Caco-2 (cell line): Measurements from ENCODE around the gene SLC8A2. TPM values are rescaled to one million over a fixed set of nuclear protein-coding genes. Genes with fewer than 3 reads are reported as not detected.

Experiments used
- BruUV-seq: library from RNA; stranded (reverse); fragments of 400-500 nt; replicated peaks from 2 replicates; lab custom pipeline; 2021; lab: Mats Ljungman, UMichigan
- CTCF ChIA-PET: fragments of 300-600 bp; sonication (Branson Sonifier 250); formaldehyde crosslinking; loops from one replicate; lab custom pipeline; 2022; ENCODE audit warnings: antibody characterized with exemption; lab: Charles Lee
- POLR2A ChIA-PET: fragments of 300-600 bp; sonication (Branson Sonifier 250); formaldehyde crosslinking; loops from one replicate; lab custom pipeline; 2022; ENCODE audit warnings: antibody characterized with exemption; lab: Charles Lee
- DNase-seq, 2 experiments: peaks; one replicate each; pipeline versions ENCODE4 v3.0.0 to v3.0.0-alpha.2; 2020 to 2022
- H3K27me3 ChIP-seq: replicated peaks from 2 replicates; pipeline ENCODE4 v1.6.0; 2011; ENCODE audit warnings: low read length; ENCODE audit not compliant: control insufficient read depth, insufficient read depth
- H3K36me3 ChIP-seq: 2 replicates; pipeline ENCODE4 v1.5.1; 2011; ENCODE audit warnings: low read length; ENCODE audit not compliant: control insufficient read depth, insufficient read depth
- H3K4me1 ChIP-seq: fragments of 250-450 bp; sonication (Bioruptor Pico); 2 replicates; pipeline ENCODE4 v1.5.1; 2020; ENCODE audit warnings: mild to moderate bottlenecking
- H3K4me3 ChIP-seq: 2 replicates; pipeline ENCODE4 v1.5.1; 2011; ENCODE audit warnings: low read depth, mild to moderate bottlenecking, control low read depth, low read length
- H3K9me3 ChIP-seq: fragments of 250-450 bp; sonication (Bioruptor Pico); 2 replicates; pipeline ENCODE4 v1.5.1; 2020; ENCODE audit warnings: mild to moderate bottlenecking, moderate library complexity
- H3K27ac Mint-ChIP-seq: one replicate; pipeline ENCODE4 v1.8.0; 2022; ENCODE audit warnings: mixed read lengths; ENCODE audit not compliant: unreplicated experiment
- H3K27me3 Mint-ChIP-seq: one replicate; pipeline ENCODE4 v1.8.0; 2022; ENCODE audit warnings: mixed read lengths; ENCODE audit not compliant: insufficient read depth, unreplicated experiment
- H3K36me3 Mint-ChIP-seq: one replicate; pipeline ENCODE4 v1.8.0; 2022; ENCODE audit warnings: mild to moderate bottlenecking, mixed read lengths; ENCODE audit not compliant: insufficient read depth, unreplicated experiment
- H3K4me1 Mint-ChIP-seq: one replicate; pipeline ENCODE4 v1.8.0; 2022; ENCODE audit warnings: low read depth, mixed read lengths; ENCODE audit not compliant: unreplicated experiment
- H3K4me3 Mint-ChIP-seq: one replicate; pipeline ENCODE4 v1.8.0; 2022; ENCODE audit warnings: mild to moderate bottlenecking, moderate library complexity, mixed read lengths; ENCODE audit not compliant: unreplicated experiment
- H3K9me3 Mint-ChIP-seq: one replicate; pipeline ENCODE4 v1.8.0; 2022; ENCODE audit warnings: mixed read lengths; ENCODE audit not compliant: unreplicated experiment
- intact Hi-C: fragments of 100-400 bp; cut with micrococcal nuclease; formaldehyde crosslinking; loops from one replicate; pipeline ENCODE4 v1.10.0; 2022; ENCODE audit not compliant: unreplicated experiment
- total RNA-seq: library from RNA; stranded (reverse); gene quantifications from 2 replicates; pipeline ENCODE4 v1.2.3, GENCODE V29; 2022
- TF ChIP-seq, protein P1 (sequence below), 2 experiments: fragments of 200-600 bp in 1 of 2; IDR thresholded peaks; 1 replicate in 1 of 2; 2 replicates in 1 of 2; pipeline versions ENCODE4 v1.5.1 to v1.8.0; 2011 to 2022; ENCODE audit warnings: antibody characterized with exemption in 1 of 2, control low read depth in 1 of 2, inconsistent platforms in 1 of 2, low read depth in 1 of 2, low read length in 1 of 2, mild to moderate bottlenecking in 1 of 2, moderate library complexity in 1 of 2; ENCODE audit not compliant: insufficient read depth in 1 of 2, severe bottlenecking in 1 of 2, unreplicated experiment in 1 of 2

The SLC8A2 gene
- total RNA-seq, 1 experiment from 2014 or later = 1.2 TPM

- no peak overlapping the region for H3K4me3 ChIP-seq
- no peaks in the 10 kb centered on the region for H3K9me3 ChIP-seq
- H3K27me3 ChIP-seq = no peaks in the 10 kb centered on the region; the same call in 1 of the 2 replicates
- H3K27ac Mint-ChIP-seq = no peak overlapping the region
- H3K9me3 Mint-ChIP-seq = no peaks in the 10 kb centered on the region
- intact Hi-C loops = no loop called here
- BruUV-seq = no TSS peak
- H3K36me3 ChIP-seq = no peaks in the 10 kb centered on the region
- peaks cover 15% of the 10 kb centered on the region for H3K4me1 Mint-ChIP-seq
- ChIA-PET CTCF (no interaction called here), POLR2A (no interaction called here)
- TF ChIP-seq, protein P1, sequence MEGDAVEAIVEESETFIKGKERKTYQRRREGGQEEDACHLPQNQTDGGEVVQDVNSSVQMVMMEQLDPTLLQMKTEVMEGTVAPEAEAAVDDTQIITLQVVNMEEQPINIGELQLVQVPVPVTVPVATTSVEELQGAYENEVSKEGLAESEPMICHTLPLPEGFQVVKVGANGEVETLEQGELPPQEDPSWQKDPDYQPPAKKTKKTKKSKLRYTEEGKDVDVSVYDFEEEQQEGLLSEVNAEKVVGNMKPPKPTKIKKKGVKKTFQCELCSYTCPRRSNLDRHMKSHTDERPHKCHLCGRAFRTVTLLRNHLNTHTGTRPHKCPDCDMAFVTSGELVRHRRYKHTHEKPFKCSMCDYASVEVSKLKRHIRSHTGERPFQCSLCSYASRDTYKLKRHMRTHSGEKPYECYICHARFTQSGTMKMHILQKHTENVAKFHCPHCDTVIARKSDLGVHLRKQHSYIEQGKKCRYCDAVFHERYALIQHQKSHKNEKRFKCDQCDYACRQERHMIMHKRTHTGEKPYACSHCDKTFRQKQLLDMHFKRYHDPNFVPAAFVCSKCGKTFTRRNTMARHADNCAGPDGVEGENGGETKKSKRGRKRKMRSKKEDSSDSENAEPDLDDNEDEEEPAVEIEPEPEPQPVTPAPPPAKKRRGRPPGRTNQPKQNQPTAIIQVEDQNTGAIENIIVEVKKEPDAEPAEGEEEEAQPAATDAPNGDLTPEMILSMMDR (IDR thresholded peaks at IDR 0.05; ENCODE audit: insufficient read depth in 1 of 2, low read depth in 1 of 2, low read length in 1 of 2, severe bottlenecking in 1 of 2, unreplicated experiment in 1 of 2) = no peak
- no peaks in the 10 kb centered on the region for H3K36me3 Mint-ChIP-seq
- H3K27me3 Mint-ChIP-seq = peaks cover 24% of the 10 kb centered on the region
- DNase-seq = peak in 1 of 2 experiments; percentile 34
- H3K4me1 ChIP-seq = no peaks in the 10 kb centered on the region
- peak overlapping the region; percentile 3 for H3K4me3 Mint-ChIP-seq
These were observed 25.7 kb downstream of the SLC8A2 start for GRCh38 chr19:47445937-47446402.

GRCh38 chr19:47445527-47445926 is 26.2 kb downstream of the SLC8A2 start:
- no peaks in the 10 kb centered on the region for H3K4me1 ChIP-seq
- ChIA-PET POLR2A (no interaction called here), CTCF (no interaction called here)
- intact Hi-C loops = no loop called here
- Mint-ChIP-seq H3K4me1 (peaks cover 15% of the 10 kb centered on the region), H3K36me3 (no peaks in the 10 kb centered on the region), H3K9me3 (no peaks in the 10 kb centered on the region), H3K4me3 (peak overlapping the region; percentile 3), H3K27me3 (peaks cover 24% of the 10 kb centered on the region), H3K27ac (no peak overlapping the region)
- no peak for DNase-seq
- BruUV-seq = no TSS peak
- no peaks in the 10 kb centered on the region for H3K36me3 ChIP-seq
- H3K4me3 ChIP-seq = no peak overlapping the region
- TF ChIP-seq, protein P1 (IDR thresholded peaks at IDR 0.05; ENCODE audit: insufficient read depth in 1 of 2, low read depth in 1 of 2, low read length in 1 of 2, severe bottlenecking in 1 of 2, unreplicated experiment in 1 of 2) = no peak
- no peaks in the 10 kb centered on the region for H3K9me3 ChIP-seq
- H3K27me3 ChIP-seq = no peaks in the 10 kb centered on the region; the same call in 1 of the 2 replicates

GRCh38 chr19:47444388-47444821 is 27.3 kb downstream of the SLC8A2 start:
- H3K36me3 ChIP-seq = no peaks in the 10 kb centered on the region
- TF ChIP-seq, protein P1 (IDR thresholded peaks at IDR 0.05; ENCODE audit: insufficient read depth in 1 of 2, low read depth in 1 of 2, low read length in 1 of 2, severe bottlenecking in 1 of 2, unreplicated experiment in 1 of 2) = no peak
- H3K4me3 ChIP-seq = no peak overlapping the region
- ChIA-PET CTCF (no interaction called here), POLR2A (no interaction called here)
- H3K36me3 Mint-ChIP-seq = no peaks in the 10 kb centered on the region
- peaks cover 15% of the 10 kb centered on the region for H3K4me1 Mint-ChIP-seq
- H3K4me3 Mint-ChIP-seq = no peak overlapping the region
- DNase-seq = peak in 1 of 2 experiments; percentile 63
- no peaks in the 10 kb centered on the region; the same call in 1 of the 2 replicates for H3K27me3 ChIP-seq
- no peaks in the 10 kb centered on the region for H3K9me3 Mint-ChIP-seq
- no peak overlapping the region for H3K27ac Mint-ChIP-seq
- H3K9me3 ChIP-seq = no peaks in the 10 kb centered on the region
- BruUV-seq = no TSS peak
- H3K4me1 ChIP-seq = no peaks in the 10 kb centered on the region
- H3K27me3 Mint-ChIP-seq = peaks cover 24% of the 10 kb centered on the region
- intact Hi-C loops = no loop called here
